GM12878 (cell line): ENCODE measurements around the gene ZBTB6. TPM values are rescaled to one million over a fixed set of nuclear protein-coding genes. Genes with fewer than 3 reads are reported as not detected.

Experiments used
- ATAC-seq: fragments of 200-7000 bp; cut with Tn5 transposase; 3 replicates; pipeline ENCODE4 v1.9.1; 2020; ENCODE audit warnings: mild to moderate bottlenecking, moderate library complexity
- BruUV-seq: library from RNA; stranded (reverse); fragments of 400-500 nt; replicated peaks from 2 replicates; lab custom pipeline; 2021; lab: Mats Ljungman, UMichigan
- CTCF ChIA-PET: fragments of 300-600 bp; sonication (Branson Sonifier 250); formaldehyde crosslinking; extraction: SDS; loops from one replicate; lab custom pipeline; 2021; ENCODE audit warnings: inconsistent platforms; lab: Yijun Ruan, JAX
- POLR2A ChIA-PET: fragments of 350-600 bp; formaldehyde crosslinking; extraction: SDS; loops from one replicate; lab custom pipeline; 2021; ENCODE audit warnings: inconsistent platforms; lab: Charles Lee
- RAD21 ChIA-PET: fragments of 300-600 bp; sonication (Branson Sonifier 250); formaldehyde crosslinking; loops from one replicate; lab custom pipeline; 2023; ENCODE audit warnings: antibody characterized with exemption; ENCODE audit not compliant: unreplicated experiment; lab: Charles Lee
- SMC1A ChIA-PET: fragments of 300-600 bp; sonication (Branson Sonifier 250); formaldehyde crosslinking; loops from one replicate; lab custom pipeline; 2023; ENCODE audit not compliant: unreplicated experiment, uncharacterized antibody; lab: Charles Lee
- DNase-seq: peaks from one replicate; pipeline ENCODE4 v3.0.0-alpha.2; 2011; ENCODE audit warnings: low read depth, low spot score
- FAIRE-seq: peaks from 3 replicates; lab custom pipeline; 2011; peaks lifted over from hg19 to GRCh38; lab: Jason Lieb, UNC
- H2AFZ ChIP-seq: 2 replicates; pipeline ENCODE4 v1.6.0; 2011; ENCODE audit warnings: low read depth, low read length, control low read depth; ENCODE audit not compliant: control insufficient read depth
- H3K27ac ChIP-seq: 2 replicates; pipeline ENCODE4 v1.5.1; 2011; ENCODE audit warnings: control low read depth; ENCODE audit not compliant: control insufficient read depth, insufficient read depth
- H3K27me3 ChIP-seq, 2 experiments: replicated peaks in 1 of 2; 2 replicates each; pipeline versions ENCODE4 v1.6.0 to v1.6.1; 2011; ENCODE audit warnings: low read length in 1 of 2; ENCODE audit not compliant: control insufficient read depth in 2 of 2, insufficient read depth in 2 of 2
- H3K36me3 ChIP-seq, 2 experiments: 2 replicates each; pipeline ENCODE4 v1.5.1; 2011; ENCODE audit warnings: low read length in 1 of 2; ENCODE audit not compliant: control insufficient read depth in 2 of 2, insufficient read depth in 2 of 2
- H3K4me1 ChIP-seq: 2 replicates; pipeline ENCODE4 v1.6.1; 2011; ENCODE audit warnings: mild to moderate bottlenecking, low read length, moderate library complexity, mixed read lengths; ENCODE audit not compliant: control insufficient read depth, insufficient read depth
- H3K4me2 ChIP-seq: 2 replicates; pipeline ENCODE4 v1.6.0; 2011; ENCODE audit warnings: control low read depth; ENCODE audit not compliant: control insufficient read depth, insufficient read depth
- H3K4me3 ChIP-seq: fragments of 200-600 bp; sonication (generic); 2 replicates; pipeline ENCODE4 v1.5.1; 2016
- H3K79me2 ChIP-seq: 2 replicates; pipeline ENCODE4 v1.6.0; 2011; ENCODE audit warnings: low read length; ENCODE audit not compliant: control insufficient read depth, insufficient read depth
- H3K9ac ChIP-seq: 2 replicates; pipeline ENCODE4 v1.8.0; 2011; ENCODE audit warnings: low read length, control low read depth, mixed read lengths; ENCODE audit not compliant: control insufficient read depth, insufficient read depth
- H3K9me3 ChIP-seq: replicated peaks from 3 replicates; pipeline ENCODE4 v1.5.1; 2011; ENCODE audit warnings: mild to moderate bottlenecking, low read length; ENCODE audit not compliant: control insufficient read depth, insufficient read depth
- H4K20me1 ChIP-seq: 2 replicates; pipeline ENCODE4 v1.6.0; 2011; ENCODE audit not compliant: control insufficient read depth, insufficient read depth
- EP300 ChIP-seq, 2 experiments: fragments of 150-350 bp in 1 of 2; IDR thresholded peaks; 2 replicates each; pipeline ENCODE4 v1.6.1; 2011 to 2012; ENCODE audit warnings: low read depth in 2 of 2, low read length in 2 of 2, borderline replicate concordance in 1 of 2, improper control_type of control experiment in 1 of 2, inconsistent platforms in 1 of 2; ENCODE audit not compliant: control insufficient read depth in 1 of 2
- HDAC6 ChIP-seq: fragments of 200-600 bp; sonication (generic); IDR thresholded peaks from one replicate; pipeline ENCODE4 v1.8.0; 2017; ENCODE audit warnings: antibody characterized with exemption; ENCODE audit not compliant: unreplicated experiment
- IRF3 ChIP-seq: fragments of 450-650 bp; IDR thresholded peaks from 2 replicates; pipeline ENCODE4 v1.6.1; 2014; ENCODE audit warnings: mild to moderate bottlenecking
- MXI1 ChIP-seq: fragments of 150-350 bp; IDR thresholded peaks from 2 replicates; pipeline ENCODE4 v1.6.1; 2011; ENCODE audit warnings: low read depth, mild to moderate bottlenecking, inconsistent platforms, low read length, improper control_type of control experiment
- NFIC ChIP-seq: IDR thresholded peaks from 2 replicates; pipeline ENCODE4 v1.6.1; 2012; ENCODE audit warnings: low read depth, mild to moderate bottlenecking, inconsistent platforms, low read length, moderate library complexity
- NR2C1 ChIP-seq: fragments of 450-650 bp; IDR thresholded peaks from 2 replicates; pipeline ENCODE4 v1.6.1; 2017; ENCODE audit warnings: antibody characterized with exemption, mild to moderate bottlenecking, moderate library complexity
- PKNOX1 ChIP-seq: fragments of 450-650 bp; IDR thresholded peaks from 2 replicates; pipeline ENCODE4 v1.6.1; 2016; ENCODE audit warnings: mild to moderate bottlenecking
- RAD21 ChIP-seq: IDR thresholded peaks from 2 replicates; pipeline ENCODE4 v1.6.1; 2011; ENCODE audit warnings: mild to moderate bottlenecking, low read depth, low read length, moderate library complexity; ENCODE audit not compliant: insufficient read depth
- RELB ChIP-seq: fragments of 450-650 bp; IDR thresholded peaks from 2 replicates; pipeline ENCODE4 v1.6.1; 2017; ENCODE audit warnings: low read depth, mild to moderate bottlenecking, moderate library complexity
- SMC3 ChIP-seq: IDR thresholded peaks from 2 replicates; pipeline ENCODE4 v1.6.1; 2011; ENCODE audit warnings: low read length, improper control_type of control experiment, borderline replicate concordance
- SUPT20H ChIP-seq: IDR thresholded peaks from 2 replicates; pipeline ENCODE4 v1.6.1; 2011; ENCODE audit warnings: low read depth, mild to moderate bottlenecking, low read length, moderate library complexity, borderline replicate concordance; ENCODE audit not compliant: control insufficient read depth
- WGBS: methylation state at CpG from one replicate; pipeline ENCODE4 v1.1.6; 2016; ENCODE audit warnings: low lambda C conversion rate; ENCODE audit not compliant: insufficient replicate concordance, insufficient coverage; ENCODE audit errors: missing lambda C conversion rate; 5-methylcytosine and 5-hydroxymethylcytosine counted together
- in situ Hi-C: fragments of 300-500 bp; cut with MboI; formaldehyde crosslinking; loops from 9 replicates; pipeline ENCODE4 v1.14.3; 2018; ENCODE audit warnings: mixed read lengths
- intact Hi-C: fragments of 100-400 bp; cut with micrococcal nuclease; formaldehyde crosslinking; loops from one replicate; pipeline ENCODE4 v1.14.2; 2022; ENCODE audit not compliant: unreplicated experiment
- polyA plus RNA-seq, 11 experiments: library from polyadenylated mRNA; depleted of rRNA in 4 of 11; unstranded in 6 of 11; stranded (reverse) in 5 of 11; fragments of >200 nt; fragmentation: Nextera tagmentation in 4 of 11; fragmentation: Illumina TruSeq in 1 of 11; extraction: Ambion mirVana in 4 of 11; extraction: Trizol in 1 of 11; gene quantifications; 1 replicate in 1 of 11; 2 replicates in 10 of 11; pipeline versions ENCODE4 v1.2.1 to v1.2.3, GENCODE V29; 2011 to 2016; ENCODE audit warnings: inconsistent platforms in 2 of 11, missing spikeins in 2 of 11, low read depth in 1 of 11
- total RNA-seq, 4 experiments: library from RNA; depleted of rRNA in 3 of 4; stranded (reverse); fragments of >200 nt in 3 of 4; fragmentation: Illumina TruSeq in 1 of 4; extraction: Trizol in 1 of 4; gene quantifications; 2 replicates each; pipeline versions ENCODE4 v1.2.1 to v1.2.3, GENCODE V29; 2013 to 2021

The ZBTB6 gene
- total and polyA plus RNA-seq, 10 of the 15 experiments (the other 5 are each of a cell fraction or from before 2014, with no cell fraction given) = 1.7 to 11.5 (median 7.0) TPM

- H3K27ac ChIP-seq = no peak overlapping the region
- in situ Hi-C loops (no loop called here), intact Hi-C loops (no loop called here)
- ChIA-PET CTCF (interaction anchor here (0.7 to 2.0 kb wide), 3 partner anchors 12 to 641 kb away, joined by 3 to 6 read pairs (median 3); no protein-coding TSS in a partner anchor), POLR2A (no interaction called here), SMC1A (interaction anchor here (0.9 kb wide), 1 partner anchor 119 kb away, joined by 4 read pairs; no protein-coding TSS in a partner anchor), RAD21 (no interaction called here)
- no peaks in the 10 kb centered on the region for H3K79me2 ChIP-seq
- no TSS peak for BruUV-seq
- no peak overlapping the region for H3K4me2 ChIP-seq
- no peaks in the 10 kb centered on the region for H3K4me1 ChIP-seq
- no peaks in the 10 kb centered on the region for H4K20me1 ChIP-seq
- no peak for TF ChIP-seq NR2C1
- ATAC-seq (no peak), FAIRE-seq (no peak), DNase-seq (no peak)
- no peaks in the 10 kb centered on the region for H3K9me3 ChIP-seq
- no peak overlapping the region for H3K9ac ChIP-seq
- WGBS = 100% methylated on average over 3 of the region's 3 CpGs
- H3K36me3 ChIP-seq = peaks cover 0 to 5% of the 10 kb centered on the region in 2 experiments
- H3K4me3 ChIP-seq = no peak overlapping the region
- H2AFZ ChIP-seq = no peak overlapping the region
- no peaks in the 10 kb centered on the region for H3K27me3 ChIP-seq
Measured at GRCh38 chr9:122863407-122863806, 49.7 kb downstream of the ZBTB6 start.

- Histone ChIP-seq H3K79me2 (no peaks in the 10 kb centered on the region), H4K20me1 (no peaks in the 10 kb centered on the region), H3K36me3 (peaks cover 0 to 10% of the 10 kb centered on the region in 2 experiments), H2AFZ (no peak overlapping the region), H3K4me2 (no peak overlapping the region), H3K9me3 (no peaks in the 10 kb centered on the region), H3K4me3 (no peak overlapping the region), H3K27me3 (no peaks in the 10 kb centered on the region), H3K27ac (no peak overlapping the region), H3K4me1 (no peaks in the 10 kb centered on the region), H3K9ac (no peak overlapping the region)
- SMC1A ChIA-PET = no interaction called here
- CTCF ChIA-PET = interaction anchor here (1.6 kb wide), 2 partner anchors 22 to 131 kb away, joined by 3 to 9 read pairs; no protein-coding TSS in a partner anchor
- ATAC-seq (no peak), DNase-seq (no peak), FAIRE-seq (no peak)
- RAD21 ChIA-PET = no interaction called here
- whole genome bisulfite sequencing = 99% methylated on average over 8 of the region's 8 CpGs
- intact Hi-C loops = no loop called here
- POLR2A ChIA-PET = no interaction called here
- in situ Hi-C loops = no loop called here
- no TSS peak for BruUV-seq
- TF ChIP-seq RAD21 (no peak), HDAC6 (no peak), NFIC (no peak), MXI1 (no peak), IRF3 (no peak), RELB (no peak), EP300 (IDR thresholded peaks at IDR 0.05; ENCODE audit: borderline replicate concordance in 1 of 2, control insufficient read depth in 1 of 2, low read depth in 2 of 2, low read length in 2 of 2) (no peak), SUPT20H (no peak), PKNOX1 (no peak), SMC3 (no peak)
Measured at GRCh38 chr9:122860319-122861142, 52.6 kb downstream of the ZBTB6 start.
